ENCODE data around the gene USPL1.

- TF ChIP-seq EZH2 (IDR thresholded peaks at IDR 0.05; ENCODE audit: insufficient read depth, poor library complexity, severe bottlenecking) (no peak), EZH2phosphoT487 (IDR thresholded peaks at IDR 0.05; ENCODE audit: insufficient read depth, low read depth) (no peak)
These were observed 29.7 kb downstream of the USPL1 start for GRCh38 chr13:30647420-30647819.
